B cell (primary cell): ENCODE results near the gene SLC25A25. TPM values are rescaled to one million over a fixed set of nuclear protein-coding genes. Genes with fewer than 3 reads are reported as not detected.

ENCODE experiments used
- ATAC-seq: fragments of 200-7000 bp; cut with Tn5 transposase; one replicate; pipeline ENCODE4 v1.10.0; 2021; ENCODE audit warnings: low read depth, mild to moderate bottlenecking, moderate number of reproducible peaks, moderate library complexity
- CTCF ChIA-PET: fragments of 350-600 bp; sonication (Branson Sonifier 250); formaldehyde crosslinking; loops from one replicate; lab custom pipeline; 2021; ENCODE audit warnings: antibody characterized with exemption, inconsistent platforms; lab: Charles Lee
- POLR2A ChIA-PET: fragments of 350-600 bp; sonication (Branson Sonifier 250); formaldehyde crosslinking; loops from one replicate; lab custom pipeline; 2021; ENCODE audit warnings: antibody characterized with exemption; lab: Charles Lee
- DNase-seq: peaks from one replicate; pipeline ENCODE4 v3.0.0; 2013
- H2AFZ ChIP-seq: 2 replicates; pipeline ENCODE4 v1.6.1; 2012; ENCODE audit warnings: mild to moderate bottlenecking, low read depth, low read length; ENCODE audit not compliant: insufficient read depth, poor library complexity, severe bottlenecking
- H3K27ac ChIP-seq, 2 donors: 1 replicate in 1 of 2; 2 replicates in 1 of 2; pipeline ENCODE4 v1.5.1; 2012 to 2013; ENCODE audit warnings: low read length in 2 of 2, mild to moderate bottlenecking in 2 of 2, moderate library complexity in 1 of 2
- H3K27me3 ChIP-seq, 4 experiments: fragments of 200-600 bp in 1 of 4; sonication (generic) in 1 of 4; replicated peaks in 1 of 4; 1 replicate in 2 of 4; 2 replicates in 2 of 4; pipeline versions ENCODE4 v1.6.1 to v1.7.0; 2013 to 2016; ENCODE audit warnings: low read length in 3 of 4, mild to moderate bottlenecking in 2 of 4, mixed read lengths in 1 of 4, moderate library complexity in 1 of 4; ENCODE audit not compliant: insufficient read depth in 4 of 4, control insufficient read depth in 3 of 4; ENCODE audit errors: control extremely low read depth in 1 of 4
- H3K36me3 ChIP-seq, 2 experiments: replicated peaks in 1 of 2; 1 replicate in 1 of 2; 2 replicates in 1 of 2; pipeline versions ENCODE4 v1.6.1 to v1.7.1; 2013; ENCODE audit warnings: low read length in 1 of 2; ENCODE audit not compliant: insufficient read depth in 2 of 2, control insufficient read depth in 1 of 2; ENCODE audit errors: control extremely low read depth in 1 of 2, extremely low read depth in 1 of 2
- H3K4me1 ChIP-seq, 2 donors: fragments of 200-600 bp in 1 of 2; sonication (generic) in 1 of 2; 1 replicate in 1 of 2; 2 replicates in 1 of 2; pipeline versions ENCODE4 v1.5.1 to v1.6.1; 2013 to 2017; ENCODE audit warnings: low read length in 2 of 2; ENCODE audit not compliant: control insufficient read depth in 2 of 2, insufficient read depth in 2 of 2
- H3K4me2 ChIP-seq: replicated peaks from 2 replicates; pipeline ENCODE3; 2012; ENCODE audit warnings: mild to moderate bottlenecking, low read depth, low read length; ENCODE audit not compliant: poor library complexity, severe bottlenecking
- H3K4me3 ChIP-seq, 5 experiments: fragments of 200-600 bp in 1 of 5; sonication (generic) in 1 of 5; 1 replicate in 3 of 5; 2 replicates in 2 of 5; pipeline versions ENCODE4 v1.5.1 to v1.7.0; 2011 to 2016; ENCODE audit warnings: low read length in 4 of 5, mild to moderate bottlenecking in 4 of 5, low read depth in 2 of 5, control low read depth in 1 of 5, moderate library complexity in 1 of 5; ENCODE audit not compliant: insufficient read depth in 1 of 5; ENCODE audit errors: control extremely low read depth in 1 of 5, extremely low read depth in 1 of 5
- H3K79me2 ChIP-seq: fragments of 200-600 bp; sonication (generic); one replicate; pipeline ENCODE4 v1.6.0; 2016; ENCODE audit warnings: low read length; ENCODE audit not compliant: control insufficient read depth, insufficient read depth
- H3K9ac ChIP-seq: fragments of 200-600 bp; sonication (generic); 2 replicates; pipeline ENCODE4 v1.6.1; 2017; ENCODE audit warnings: mild to moderate bottlenecking, low read length, moderate library complexity
- H3K9me3 ChIP-seq, 3 donors: one replicate each; pipeline versions ENCODE4 v1.6.1 to v1.7.1; 2013; ENCODE audit warnings: low read length in 2 of 3; ENCODE audit not compliant: control insufficient read depth in 2 of 3, insufficient read depth in 1 of 3; ENCODE audit errors: control extremely low read depth in 1 of 3
- H4K20me1 ChIP-seq: 2 replicates; pipeline ENCODE4 v1.6.0; 2012; ENCODE audit warnings: mild to moderate bottlenecking, low read length; ENCODE audit not compliant: insufficient read depth, control insufficient read depth, poor library complexity, severe bottlenecking
- H3K27ac Mint-ChIP-seq: one replicate; pipeline ENCODE4 v1.8.0; 2021; ENCODE audit warnings: mixed read lengths
- H3K27me3 Mint-ChIP-seq: one replicate; pipeline ENCODE4 v1.8.0; 2021; ENCODE audit warnings: mixed read lengths
- H3K4me1 Mint-ChIP-seq: one replicate; pipeline ENCODE4 v1.8.0; 2021; ENCODE audit warnings: mixed read lengths
- H3K4me3 Mint-ChIP-seq: one replicate; pipeline ENCODE4 v1.8.0; 2021; ENCODE audit warnings: mixed read lengths
- H3K9me3 Mint-ChIP-seq: one replicate; pipeline ENCODE4 v1.8.0; 2022; ENCODE audit warnings: mixed read lengths; ENCODE audit not compliant: insufficient read depth
- CTCF ChIP-seq: fragments of 200-600 bp; IDR thresholded peaks from one replicate; pipeline ENCODE4 v1.8.0; 2022; ENCODE audit warnings: antibody characterized with exemption, mild to moderate bottlenecking
- EZH2 ChIP-seq: IDR thresholded peaks from 2 replicates; pipeline ENCODE4 v1.6.1; 2012; ENCODE audit warnings: borderline replicate concordance, low read depth, mild to moderate bottlenecking, moderate library complexity, low read length; ENCODE audit not compliant: insufficient read depth, poor library complexity, severe bottlenecking
- WGBS: methylation state at CpG from one replicate; pipeline ENCODE4 v1.1.5; 2013; ENCODE audit warnings: missing lambda C conversion rate; ENCODE audit not compliant: insufficient coverage; 5-methylcytosine and 5-hydroxymethylcytosine counted together
- intact Hi-C: fragments of 100-400 bp; cut with micrococcal nuclease; formaldehyde crosslinking; loops from one replicate; pipeline ENCODE4 v1.10.0; 2022
- polyA plus RNA-seq: library from polyadenylated mRNA; depleted of rRNA; stranded (reverse); fragments of >200 nt; gene quantifications from 2 replicates; pipeline ENCODE4 v1.2.3, GENCODE V29; 2012
- total RNA-seq, 2 donors: library from RNA; stranded (reverse); fragments of 120-200 nt in 1 of 2; gene quantifications; 1 replicate in 1 of 2; 2 replicates in 1 of 2; pipeline versions ENCODE4 v1.2.3 to v1.2.4, GENCODE V29; 2013 to 2022

Gene SLC25A25
- total and polyA plus RNA-seq, 2 donors (not counting 1 experiment from before 2014, with no cell fraction given) = 12.1 to 18.6 TPM

DNA sequence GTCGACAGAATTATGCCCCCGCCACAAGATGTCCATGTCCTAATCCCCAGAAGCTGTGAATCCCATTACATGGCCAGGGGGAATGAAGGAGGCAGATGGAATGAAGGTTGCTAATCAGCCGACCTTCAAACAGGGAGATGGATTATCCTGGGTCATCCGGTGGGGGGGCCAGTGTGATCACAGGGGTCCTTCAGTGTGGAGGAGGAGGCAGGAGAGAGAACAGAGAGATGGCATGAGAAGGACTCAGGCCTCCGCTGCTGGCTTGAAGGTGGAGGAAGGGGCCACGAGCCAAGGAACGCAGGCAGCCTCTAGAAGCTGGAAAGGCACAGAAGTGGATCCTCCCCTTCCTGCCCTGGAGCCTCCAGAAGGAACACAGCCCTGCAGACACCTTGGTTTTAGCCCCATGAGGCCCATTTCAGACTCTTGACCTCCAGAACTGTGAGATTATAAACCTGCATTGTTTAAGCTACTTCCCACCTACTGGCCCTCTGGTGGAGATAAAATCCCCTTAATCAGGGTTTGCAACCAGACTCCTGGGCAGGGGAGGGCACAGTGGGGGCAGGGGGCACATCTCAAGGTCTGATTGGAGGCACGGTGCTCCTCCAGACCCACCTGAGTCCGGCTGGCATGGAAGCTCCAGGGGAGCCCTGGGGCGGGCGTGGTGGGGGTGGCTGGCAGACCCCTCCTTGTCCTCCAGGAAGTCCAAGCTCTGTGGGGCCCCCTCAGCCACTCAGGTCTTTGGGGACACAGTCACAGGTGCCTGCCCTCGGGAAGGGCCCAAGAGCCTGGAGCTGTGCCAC lies 45.7 kb downstream of the SLC25A25 start:
- no peak overlapping the region for H3K9ac ChIP-seq
- intact Hi-C loops = no loop called here

More for the DNA sequence above, 45.7 kb downstream of the SLC25A25 start:
- Mint-ChIP-seq H3K9me3 (no peaks in the 10 kb centered on the region), H3K4me3 (no peak overlapping the region), H3K27me3 (no peaks in the 10 kb centered on the region), H3K4me1 (peaks cover 43% of the 10 kb centered on the region), H3K27ac (peak overlapping the region; percentile 68)
- Histone ChIP-seq H2AFZ (no peak overlapping the region), H3K27me3 (no peaks in the 10 kb centered on the region), H3K79me2 (peaks cover 8% of the 10 kb centered on the region), H3K36me3 (peaks cover 3 to 9% of the 10 kb centered on the region in 2 experiments), H3K9me3 (peaks cover 0 to 6% (median 0%) of the 10 kb centered on the region in 3 donors), H3K4me1 (peaks cover 37 to 42% of the 10 kb centered on the region in 2 donors), H4K20me1 (peaks cover 6% of the 10 kb centered on the region), H3K4me2 (no peak overlapping the region), H3K27ac (peak overlapping the region in 1 of 2 donors; percentile 70), H3K4me3 (no peak overlapping the region)
- TF ChIP-seq CTCF (no peak), EZH2 (no peak)
- ChIA-PET POLR2A (interaction anchor here (0.5 kb wide), 1 partner anchor 187 kb away, joined by 5 read pairs; no protein-coding TSS in a partner anchor), CTCF (interaction anchor here (1.0 to 5.7 kb wide), 4 partner anchors 21 to 172 kb away, joined by 3 to 47 read pairs (median 31); no protein-coding TSS in a partner anchor)
- WGBS = 100% methylated on average over 10 of the region's 12 CpGs
- DNase-seq = no peak
- no peak for ATAC-seq
